Thymus (tissue), 11 donors: ENCODE data around the gene IPP. TPM values are rescaled to one million over a fixed set of nuclear protein-coding genes. Genes with fewer than 3 reads are reported as not detected.
"Not testable (repeated sequence)": the region's sequence is repeated elsewhere in the genome, so short reads cannot be mapped to it uniquely, and the experiment has no call there.

Source experiments
- DNase-seq, 9 donors: peaks; one replicate each; pipeline ENCODE4 v3.0.0-alpha.2; 2013; ENCODE audit warnings: low spot score in 9 of 9, low read depth in 6 of 9, missing footprints in 1 of 9
- H3K27ac ChIP-seq, 2 donors: one replicate each; pipeline ENCODE4 v1.5.1; 2013; ENCODE audit warnings: control low read depth in 1 of 2, low read depth in 1 of 2, low read length in 1 of 2, mild to moderate bottlenecking in 1 of 2, moderate library complexity in 1 of 2
- H3K27me3 ChIP-seq, 2 donors: one replicate each; pipeline ENCODE4 v1.5.1; 2013; ENCODE audit warnings: low read length in 1 of 2; ENCODE audit not compliant: control insufficient read depth in 2 of 2, insufficient read depth in 1 of 2
- H3K36me3 ChIP-seq, 2 donors: one replicate each; pipeline ENCODE4 v1.5.1; 2013; ENCODE audit warnings: low read length in 1 of 2, mild to moderate bottlenecking in 1 of 2, moderate library complexity in 1 of 2; ENCODE audit not compliant: control insufficient read depth in 2 of 2, insufficient read depth in 2 of 2
- H3K4me1 ChIP-seq, 2 donors: one replicate each; pipeline ENCODE4 v1.5.1; 2013; ENCODE audit warnings: low read length in 2 of 2; ENCODE audit not compliant: control insufficient read depth in 2 of 2, insufficient read depth in 2 of 2
- H3K4me3 ChIP-seq, 2 donors: one replicate each; pipeline ENCODE4 v1.5.1; 2013; ENCODE audit warnings: low read length in 2 of 2, control low read depth in 1 of 2, mild to moderate bottlenecking in 1 of 2
- H3K9me3 ChIP-seq, 2 donors: one replicate each; pipeline ENCODE4 v1.5.1; 2013; ENCODE audit warnings: low read length in 1 of 2, mild to moderate bottlenecking in 1 of 2; ENCODE audit not compliant: control insufficient read depth in 2 of 2, insufficient read depth in 1 of 2
- WGBS: extraction: QIAGEN DNeasy Blood & Tissue Kit; methylation state at CpG from one replicate; pipeline ENCODE4 v1.1.7; 2013; 5-methylcytosine and 5-hydroxymethylcytosine counted together
- polyA plus RNA-seq: library from polyadenylated mRNA; stranded (reverse); fragments of 200-250 nt; gene quantifications from one replicate; pipeline ENCODE4 v1.2.3, GENCODE V29; 2013
- total RNA-seq: library from RNA; stranded (reverse); fragments of 120-200 nt; gene quantifications from one replicate; pipeline ENCODE4 v1.2.4, GENCODE V29; 2013
- donor health status: healthy.

IPP gene
- total and polyA plus RNA-seq, 2 donors, result 8.9 to 11.6 TPM

GRCh38 chr1:45694823-45695222 is 55.6 kb downstream of the IPP start:
- Histone ChIP-seq H3K4me3 (no peak overlapping the region), H3K27ac (no peak overlapping the region), H3K4me1 (no peaks in the 10 kb centered on the region), H3K27me3 (no peaks in the 10 kb centered on the region), H3K9me3 (no peaks in the 10 kb centered on the region), H3K36me3 (peaks cover 10 to 42% of the 10 kb centered on the region in 2 donors)
- 98% methylated on average over 7 of the region's 7 CpGs for WGBS
- DNase-seq, result no peak

- WGBS, result 96% methylated on average over 8 of the region's 8 CpGs
- not testable (repeated sequence) for H3K27me3 ChIP-seq, H3K4me3 ChIP-seq, H3K9me3 ChIP-seq, H3K4me1 ChIP-seq, DNase-seq, H3K27ac ChIP-seq
- peaks cover 10 to 44% of the 10 kb centered on the region in 2 donors for H3K36me3 ChIP-seq
Observed at GRCh38 chr1:45693811-45694210, 56.6 kb downstream of the IPP start.

GRCh38 chr1:45687754-45688740 is 62.4 kb downstream of the IPP start, which contains the start of gene TMEM69:
TSS of gene TMEM69 (plus strand) at chr1:45688181. CDS start at chr1:45691069, 2,888 bp downstream.
- Histone ChIP-seq H3K4me1 (peaks cover 10 to 19% of the 10 kb centered on the region in 2 donors), H3K27me3 (no peaks in the 10 kb centered on the region), H3K36me3 (peaks cover 5 to 21% of the 10 kb centered on the region in 2 donors), H3K4me3 (peak within 1 kb of the TSS; percentile 60 to 100), H3K27ac (peak within 1 kb of the TSS; percentile 99 to 100), H3K9me3 (no peaks in the 10 kb centered on the region)
- DNase-seq, result peak; percentile 69 to 95 (median 84)
- 3% methylated on average over 24 of the region's 24 CpGs for WGBS

GRCh38 chr1:45687014-45687753 is 63.3 kb downstream of the IPP start:
- 1% methylated on average over 44 of the region's 44 CpGs for WGBS
- Histone ChIP-seq H3K4me3 (peak overlapping the region; percentile 60 to 100), H3K27ac (peak overlapping the region; percentile 99 to 100), H3K27me3 (no peaks in the 10 kb centered on the region), H3K4me1 (peaks cover 10 to 19% of the 10 kb centered on the region in 2 donors), H3K36me3 (peaks cover 4 to 14% of the 10 kb centered on the region in 2 donors), H3K9me3 (no peaks in the 10 kb centered on the region)
- peak; percentile 94 to 99 (median 98) for DNase-seq

- H3K27me3 ChIP-seq, result no peaks in the 10 kb centered on the region
- H3K27ac ChIP-seq, result peak within 1 kb of the TSS; percentile 99 to 100
- WGBS, result under 1% methylated on average over 52 of the region's 52 CpGs
- DNase-seq, result peak; percentile 89 to 98 (median 95)
- peaks cover 10 to 19% of the 10 kb centered on the region in 2 donors for H3K4me1 ChIP-seq
- peaks cover 4 to 10% of the 10 kb centered on the region in 2 donors for H3K36me3 ChIP-seq
- H3K9me3 ChIP-seq, result no peaks in the 10 kb centered on the region
- peak within 1 kb of the TSS; percentile 60 to 100 for H3K4me3 ChIP-seq
Observed at GRCh38 chr1:45686288-45687013, 64.0 kb downstream of the IPP start, which contains the start of gene GPBP1L1. TSS of gene GPBP1L1 (minus strand) at chr1:45686533. CDS start at chr1:45659087, 27,446 bp downstream.

- Histone ChIP-seq H3K9me3 (no peaks in the 10 kb centered on the region), H3K4me1 (peaks cover 10 to 19% of the 10 kb centered on the region in 2 donors), H3K36me3 (peaks cover 4 to 5% of the 10 kb centered on the region in 2 donors), H3K27ac (peak overlapping the region; percentile 81 to 99), H3K27me3 (no peaks in the 10 kb centered on the region), H3K4me3 (peak overlapping the region; percentile 60 to 100)
- under 1% methylated on average over 27 of the region's 27 CpGs for WGBS
- DNase-seq, result peak in 7 of 9 donors; percentile 21 to 81 (median 46)
Observed at GRCh38 chr1:45686015-45686287, 64.5 kb downstream of the IPP start.

GRCh38 chr1:45685308-45686014 is 65.0 kb downstream of the IPP start:
- Histone ChIP-seq H3K4me3 (peak overlapping the region; percentile 60 to 100), H3K9me3 (no peaks in the 10 kb centered on the region), H3K4me1 (peaks cover 10 to 19% of the 10 kb centered on the region in 2 donors), H3K27me3 (no peaks in the 10 kb centered on the region), H3K36me3 (peaks cover 4% of the 10 kb centered on the region in 2 donors), H3K27ac (peak overlapping the region in 1 of 2 donors; percentile 99)
- under 1% methylated on average over 13 of the region's 13 CpGs for WGBS
- peak in 5 of 9 donors; percentile 1 to 59 (median 21) for DNase-seq

GRCh38 chr1:45684402-45684801 is 66.1 kb downstream of the IPP start:
- peaks cover 10 to 19% of the 10 kb centered on the region in 2 donors for H3K4me1 ChIP-seq

More at GRCh38 chr1:45684402-45684801, 66.1 kb downstream of the IPP start:
- 66% methylated on average over 2 of the region's 2 CpGs for WGBS
- H3K27ac ChIP-seq, result no peak overlapping the region
- H3K4me3 ChIP-seq, result peak overlapping the region; percentile 29 to 100
- no peaks in the 10 kb centered on the region for H3K9me3 ChIP-seq
- peaks cover 4% of the 10 kb centered on the region in 2 donors for H3K36me3 ChIP-seq
- DNase-seq, result no peak
- no peaks in the 10 kb centered on the region for H3K27me3 ChIP-seq
